ENCODE measurements around the gene SLC12A5. TPM values are rescaled to one million over a fixed set of nuclear protein-coding genes. Genes with fewer than 3 reads are reported as not detected.
A peak's percentile ranks its signal among the peaks of the same experiment; 100 is the strongest.
"Not testable (repeated sequence)": the region's sequence is repeated elsewhere in the genome, so short reads cannot be mapped to it uniquely, and the experiment has no call there.

Gene SLC12A5
- 9.6 and 10.0 TPM in 2 replicates for total RNA-seq
- long read RNA-seq = 0 reads

GRCh38 chr20:46028772-46029371, at the start of gene SLC12A5:
Gene SLC12A5 (plus strand): TSS chr20:46029215. CDS start chr20:46029345, 130 bp downstream.
- Mint-ChIP-seq H3K4me1 (peaks cover 7% of the 10 kb centered on the region), H3K9me3 (no peaks in the 10 kb centered on the region), H3K27ac (ENCODE audit: unreplicated experiment) (no peak within 1 kb of the TSS), H3K27me3 (ENCODE audit: low read depth) (peaks cover 99% of the 10 kb centered on the region), H3K36me3 (ENCODE audit: low read depth) (no peaks in the 10 kb centered on the region), H3K4me3 (no peak within 1 kb of the TSS)
- TF ChIP-seq CTCF (conservative IDR thresholded peaks at IDR 0.05) = no peak
- no peak for DNase-seq (ENCODE audit: low read depth, low spot score)

DNA sequence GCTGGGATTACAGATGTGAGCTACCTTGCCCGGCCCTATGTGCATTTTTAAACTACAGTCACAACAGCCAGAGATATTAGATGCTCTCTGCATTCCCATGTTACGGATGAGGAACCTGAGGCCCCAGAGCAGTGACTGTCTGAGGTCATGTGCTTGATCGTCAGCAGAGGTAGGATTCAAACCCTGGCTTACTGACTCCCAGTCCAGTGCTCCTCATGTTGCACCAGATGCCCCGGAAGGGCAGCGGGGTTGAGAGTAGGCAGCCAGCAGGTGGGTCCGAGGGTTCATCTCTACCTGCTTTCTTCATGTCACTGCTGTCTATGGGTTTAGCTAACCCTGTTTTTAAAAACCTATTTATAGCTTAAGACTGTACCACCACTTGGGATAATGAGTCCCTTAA, 47.8 kb upstream of the SLC12A5 start:
- H3K9me3 Mint-ChIP-seq = no peaks in the 10 kb centered on the region
- no peaks in the 10 kb centered on the region for H3K4me1 Mint-ChIP-seq
- no peak overlapping the region for H3K4me3 Mint-ChIP-seq
- H3K27ac Mint-ChIP-seq (ENCODE audit: unreplicated experiment) = no peak overlapping the region
- H3K36me3 Mint-ChIP-seq (ENCODE audit: low read depth) = no peaks in the 10 kb centered on the region
- H3K27me3 Mint-ChIP-seq (ENCODE audit: low read depth) = peaks cover 44% of the 10 kb centered on the region
- no peak for DNase-seq (ENCODE audit: low read depth, low spot score)
- TF ChIP-seq CTCF (conservative IDR thresholded peaks at IDR 0.05) = no peak

DNA sequence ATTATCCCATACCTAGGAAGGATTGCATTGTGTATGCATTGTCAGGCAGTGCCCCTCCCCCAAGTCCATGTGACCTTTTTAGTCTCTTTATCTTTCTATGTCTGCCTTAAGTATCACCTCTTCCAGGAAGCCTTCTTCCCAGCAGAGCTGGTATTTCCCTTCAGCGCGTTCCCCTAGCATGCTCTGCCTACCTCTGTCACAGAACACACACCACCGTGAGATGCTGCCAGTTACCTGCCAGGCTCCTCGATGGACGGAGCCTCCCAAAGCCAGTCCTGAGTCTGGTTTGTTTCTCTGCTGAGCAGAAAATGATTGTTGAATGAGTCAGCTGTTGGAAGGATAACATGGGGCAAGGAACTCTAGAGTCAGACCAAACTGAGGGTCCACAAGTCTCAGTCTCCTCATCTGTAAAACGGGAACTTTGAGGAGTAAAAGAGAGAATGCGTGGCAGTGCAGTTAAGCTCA, 45.7 kb upstream of the SLC12A5 start:
- Mint-ChIP-seq H3K36me3 (ENCODE audit: low read depth) (no peaks in the 10 kb centered on the region), H3K4me1 (no peaks in the 10 kb centered on the region), H3K27me3 (ENCODE audit: low read depth) (peaks cover 32% of the 10 kb centered on the region), H3K9me3 (no peaks in the 10 kb centered on the region), H3K27ac (ENCODE audit: unreplicated experiment) (no peak overlapping the region), H3K4me3 (no peak overlapping the region)
- no peak for TF ChIP-seq CTCF (conservative IDR thresholded peaks at IDR 0.05)
- DNase-seq (ENCODE audit: low read depth, low spot score) = no peak

- TF ChIP-seq CTCF (conservative IDR thresholded peaks at IDR 0.05) = no peak
- Mint-ChIP-seq H3K27ac (ENCODE audit: unreplicated experiment) (no peak overlapping the region), H3K36me3 (ENCODE audit: low read depth) (no peaks in the 10 kb centered on the region), H3K4me3 (no peak overlapping the region), H3K27me3 (ENCODE audit: low read depth) (peaks cover 32% of the 10 kb centered on the region), H3K4me1 (no peaks in the 10 kb centered on the region), H3K9me3 (no peaks in the 10 kb centered on the region)
- no peak for DNase-seq (ENCODE audit: low read depth, low spot score)
Observed at GRCh38 chr20:45985573-45985972, 43.4 kb upstream of the SLC12A5 start.

- no peaks in the 10 kb centered on the region for H3K4me1 Mint-ChIP-seq
- H3K36me3 Mint-ChIP-seq (ENCODE audit: low read depth) = no peaks in the 10 kb centered on the region
- H3K27ac Mint-ChIP-seq (ENCODE audit: unreplicated experiment) = no peak overlapping the region
- H3K9me3 Mint-ChIP-seq = no peaks in the 10 kb centered on the region
- no peak overlapping the region for H3K4me3 Mint-ChIP-seq
- peak; percentile 85 for TF ChIP-seq CTCF (conservative IDR thresholded peaks at IDR 0.05)
- peak; percentile 78 for DNase-seq (ENCODE audit: low read depth, low spot score)
- peaks cover 34% of the 10 kb centered on the region for H3K27me3 Mint-ChIP-seq (ENCODE audit: low read depth)
Observed at GRCh38 chr20:45987108-45987780, 41.8 kb upstream of the SLC12A5 start.

DNA sequence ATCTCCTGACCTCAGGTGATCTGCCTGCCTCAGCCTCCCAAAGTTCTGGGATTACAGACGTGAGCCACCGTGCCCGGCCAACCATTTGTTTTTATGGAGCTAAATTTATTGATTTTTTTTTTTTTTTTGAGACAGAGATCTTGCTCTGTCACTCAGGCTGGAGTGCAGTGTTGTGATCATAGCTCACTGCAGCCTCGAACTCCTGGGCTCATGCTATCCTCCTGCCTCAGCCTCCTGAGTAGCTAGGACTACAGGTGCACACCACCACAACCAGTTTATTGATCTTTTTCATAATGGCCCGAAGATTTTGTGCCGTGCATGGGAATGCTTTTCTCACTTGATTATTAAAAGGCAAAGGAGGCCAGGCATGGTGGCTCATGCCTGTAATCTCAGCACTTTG, 40.2 kb upstream of the SLC12A5 start:
- H3K27ac Mint-ChIP-seq (ENCODE audit: unreplicated experiment); H3K4me3 Mint-ChIP-seq; H3K4me1 Mint-ChIP-seq; DNase-seq (ENCODE audit: low read depth, low spot score); H3K36me3 Mint-ChIP-seq (ENCODE audit: low read depth); H3K9me3 Mint-ChIP-seq: not testable (repeated sequence)
- peaks cover 32% of the 10 kb centered on the region for H3K27me3 Mint-ChIP-seq (ENCODE audit: low read depth)
